SKM-1 (cell line): ENCODE measurements around the gene PHF3.
"Not testable (repeated sequence)": the region's sequence is repeated elsewhere in the genome, so short reads cannot be mapped to it uniquely, and the experiment has no call there.

ENCODE experiments used
- DNase-seq: peaks from one replicate; lab custom pipeline; 2025; ENCODE audit not compliant: unreplicated experiment; lab: John Stamatoyannopoulos, UW

PHF3 gene

GRCh38 chr6:63705707-63706106 is 70.1 kb downstream of the PHF3 start:
- no peak for DNase-seq

GRCh38 chr6:63706630-63707029 is 71.0 kb downstream of the PHF3 start:
- DNase-seq: no peak

GRCh38 chr6:63708631-63709030 is 73.0 kb downstream of the PHF3 start:
- no peak for DNase-seq

GRCh38 chr6:63709148-63709547 is 73.5 kb downstream of the PHF3 start:
- no peak for DNase-seq

GRCh38 chr6:63713332-63713731 is 77.7 kb downstream of the PHF3 start:
- no peak for DNase-seq

GRCh38 chr6:63714091-63714490 is 78.5 kb downstream of the PHF3 start:
- no peak for DNase-seq

GRCh38 chr6:63716169-63716568 is 80.6 kb downstream of the PHF3 start:
- DNase-seq: no peak

GRCh38 chr6:63721181-63721580 is 85.6 kb downstream of the PHF3 start:
- DNase-seq: no peak

GRCh38 chr6:63724721-63725120 is 89.1 kb downstream of the PHF3 start:
- DNase-seq: no peak

- no peak for DNase-seq
Measured at GRCh38 chr6:63730311-63730710, 94.7 kb downstream of the PHF3 start.

GRCh38 chr6:63731930-63732329 is 96.3 kb downstream of the PHF3 start:
- no peak for DNase-seq

GRCh38 chr6:63732336-63732735 is 96.7 kb downstream of the PHF3 start:
- no peak for DNase-seq

- DNase-seq: no peak
Measured at GRCh38 chr6:63734923-63735322, 99.3 kb downstream of the PHF3 start.

- DNase-seq: not testable (repeated sequence)
Measured at GRCh38 chr6:63738190-63738589, 102.6 kb downstream of the PHF3 start.

GRCh38 chr6:63739094-63739687 is 103.6 kb downstream of the PHF3 start:
- no peak for DNase-seq

- DNase-seq: no peak
Measured at GRCh38 chr6:63740709-63741108, 105.1 kb downstream of the PHF3 start.

- no peak for DNase-seq
Measured at GRCh38 chr6:63742060-63742459, 106.5 kb downstream of the PHF3 start.

GRCh38 chr6:63743691-63744090 is 108.1 kb downstream of the PHF3 start:
- no peak for DNase-seq

GRCh38 chr6:63744810-63745209 is 109.2 kb downstream of the PHF3 start:
- no peak for DNase-seq

- DNase-seq: no peak
Measured at GRCh38 chr6:63745784-63746183, 110.2 kb downstream of the PHF3 start.

- no peak for DNase-seq
Measured at GRCh38 chr6:63750400-63750799, 114.8 kb downstream of the PHF3 start.

- DNase-seq: not testable (repeated sequence)
Measured at GRCh38 chr6:63757275-63757674, 121.7 kb downstream of the PHF3 start.

- no peak for DNase-seq
Measured at GRCh38 chr6:63757826-63758225, 122.2 kb downstream of the PHF3 start.
